ENCODE results near the gene KRTAP5-1. TPM values are rescaled to one million over a fixed set of nuclear protein-coding genes. Genes with fewer than 3 reads are reported as not detected.
A peak's percentile ranks its signal among the peaks of the same experiment; 100 is the strongest.

KRTAP5-1 gene
- polyA plus RNA-seq, 1 of the 3 experiments (the other 2 are of a cell fraction) = not detected

- H3K36me3 ChIP-seq (replicated peaks in 1 of 2; ENCODE audit: control insufficient read depth in 1 of 2, insufficient read depth in 2 of 2, low read length in 1 of 2) = no peaks in the 10 kb centered on the region
- 0 out of 2 replicates have a peak overlapping the region, but pooled peaks have one; percentile 11 for H3K4me2 ChIP-seq
- no peaks in the 10 kb centered on the region for H3K79me2 ChIP-seq (ENCODE audit: insufficient read depth)
- H3K9ac ChIP-seq = no peak overlapping the region
- no peaks in the 10 kb centered on the region for H3K9me2 ChIP-seq
- no peak for DNase-seq
- H3K27ac ChIP-seq (ENCODE audit: low read depth in 2 of 2, low read length in 1 of 2) = no peak overlapping the region; a peak in 1 of 4 replicates
- H3K9me3 ChIP-seq = no peaks in the 10 kb centered on the region
- H3K4me1 ChIP-seq (ENCODE audit: control insufficient read depth in 1 of 2, insufficient read depth in 2 of 2, low read depth in 1 of 2, low read length in 1 of 2) = peaks cover 5 to 20% of the 10 kb centered on the region in 2 experiments; a peak in 2 of 4 replicates
- no peak overlapping the region for H3K4me3 ChIP-seq (ENCODE audit: low read depth in 2 of 2, low read length in 1 of 2)
- TF ChIP-seq GATA2 (CRISPR knock-in tag; IDR thresholded peaks at IDR 0.05) = no peak
- TF ChIP-seq MXI1 (IDR thresholded peaks at IDR 0.05; ENCODE audit: low read depth, low read length) = no peak
- no peak for TF ChIP-seq SIN3A (IDR thresholded peaks at IDR 0.05; ENCODE audit: borderline replicate concordance, low read depth, low read length)
- TF ChIP-seq JUND (IDR thresholded peaks at IDR 0.05) = no peak
- no peak for TF ChIP-seq RXRA (IDR thresholded peaks at IDR 0.05; ENCODE audit: borderline replicate concordance, low read depth)
- no peak for TF ChIP-seq MEF2A (IDR thresholded peaks at IDR 0.05; ENCODE audit: borderline replicate concordance, low read depth)
- TF ChIP-seq RCOR1 (IDR thresholded peaks at IDR 0.05; ENCODE audit: low read length) = no peak
- TF ChIP-seq NRF1 (IDR thresholded peaks at IDR 0.05; ENCODE audit: low read depth, low read length) = no peak
- TF ChIP-seq SMC3 (IDR thresholded peaks at IDR 0.05; ENCODE audit: low read depth, low read length) = no peak
- TF ChIP-seq TCF12 (IDR thresholded peaks at IDR 0.05) = no peak
- no peak for TF ChIP-seq YY1 (IDR thresholded peaks at IDR 0.05; ENCODE audit: low read depth)
- TF ChIP-seq NFIC (IDR thresholded peaks at IDR 0.05; ENCODE audit: borderline replicate concordance) = no peak
- TF ChIP-seq EZH2phosphoT487 (IDR thresholded peaks at IDR 0.05; ENCODE audit: borderline replicate concordance, low read depth) = no peak
- no peak for TF ChIP-seq ELF1 (IDR thresholded peaks at IDR 0.05)
- no peak for TF ChIP-seq GABPA (IDR thresholded peaks at IDR 0.05; ENCODE audit: low read depth)
- ChIA-PET POLR2A (interaction anchor here (1.3 kb wide), 1 partner anchor 10 kb away, joined by 6 read pairs; no protein-coding TSS in a partner anchor), CTCF (interaction anchor here (0.6 to 18.1 kb wide), 6 partner anchors 10 to 89 kb away, joined by 3 to 398 read pairs (median 4); no protein-coding TSS in a partner anchor)
- no peak overlapping the region for H2AFZ ChIP-seq (ENCODE audit: low read depth)
- no peaks in the 10 kb centered on the region for H3F3A ChIP-seq (replicated peaks; ENCODE audit: insufficient read depth)
- no peaks in the 10 kb centered on the region for H3K27me3 ChIP-seq (ENCODE audit: insufficient read depth)
- WGBS (ENCODE audit: low lambda C conversion rate) = 90% methylated on average over 21 of the region's 29 CpGs
- peaks cover 14% of the 10 kb centered on the region for H4K20me1 ChIP-seq (ENCODE audit: insufficient read depth)
Observed at GRCh38 chr11:1563697-1564534, 21.2 kb downstream of the KRTAP5-1 start.

GRCh38 chr11:1563149-1563638, 21.9 kb downstream of the KRTAP5-1 start:
- H3K79me2 ChIP-seq (ENCODE audit: insufficient read depth) = no peaks in the 10 kb centered on the region
- DNase-seq = no peak
- ChIA-PET POLR2A (no interaction called here), CTCF (interaction anchor here (0.6 to 18.1 kb wide), 5 partner anchors 9 to 89 kb away, joined by 3 to 398 read pairs (median 4); no protein-coding TSS in a partner anchor)
- H3K9me3 ChIP-seq = no peaks in the 10 kb centered on the region
- H3K4me1 ChIP-seq (ENCODE audit: control insufficient read depth in 1 of 2, insufficient read depth in 2 of 2, low read depth in 1 of 2, low read length in 1 of 2) = peaks cover 12 to 13% of the 10 kb centered on the region in 2 experiments; a peak in 2 of 4 replicates
- H3F3A ChIP-seq (replicated peaks; ENCODE audit: insufficient read depth) = no peaks in the 10 kb centered on the region
- no peaks in the 10 kb centered on the region for H3K36me3 ChIP-seq (replicated peaks in 1 of 2; ENCODE audit: control insufficient read depth in 1 of 2, insufficient read depth in 2 of 2, low read length in 1 of 2)
- peaks cover 14% of the 10 kb centered on the region for H4K20me1 ChIP-seq (ENCODE audit: insufficient read depth)
- H3K9ac ChIP-seq = no peak overlapping the region
- no peak overlapping the region for H3K27ac ChIP-seq (ENCODE audit: low read depth in 2 of 2, low read length in 1 of 2)
- no peak overlapping the region for H3K4me3 ChIP-seq (ENCODE audit: low read depth in 2 of 2, low read length in 1 of 2)
- no peak overlapping the region for H2AFZ ChIP-seq (ENCODE audit: low read depth)
- no peaks in the 10 kb centered on the region for H3K27me3 ChIP-seq (ENCODE audit: insufficient read depth)
- no peak overlapping the region for H3K4me2 ChIP-seq
- WGBS (ENCODE audit: low lambda C conversion rate) = 82% methylated on average over 4 of the region's 12 CpGs
- H3K9me2 ChIP-seq = no peaks in the 10 kb centered on the region
- TF ChIP-seq MAX (IDR thresholded peaks at IDR 0.05; ENCODE audit: low read depth) (no peak), CHD2 (IDR thresholded peaks at IDR 0.05; ENCODE audit: low read length, partially characterized antibody) (no peak), FOXM1 (IDR thresholded peaks at IDR 0.05; ENCODE audit: low read depth) (no peak), POLR2AphosphoS5 (IDR thresholded peaks at IDR 0.05; ENCODE audit: low read depth, low read length) (no peak), RAD21 (IDR thresholded peaks at IDR 0.05; ENCODE audit: low read length) (no peak), RXRA (IDR thresholded peaks at IDR 0.05; ENCODE audit: borderline replicate concordance, low read depth) (no peak), IRF3 (IDR thresholded peaks at IDR 0.05; ENCODE audit: low read depth, low read length) (no peak), RFX5 (IDR thresholded peaks at IDR 0.05; ENCODE audit: low read length) (no peak), FOXJ3 (CRISPR knock-in tag; IDR thresholded peaks at IDR 0.05) (no peak), TCF12 (IDR thresholded peaks at IDR 0.05) (no peak), FOSL2 (IDR thresholded peaks at IDR 0.05; ENCODE audit: borderline replicate concordance, low read depth) (no peak), NRF1 (IDR thresholded peaks at IDR 0.05; ENCODE audit: low read depth, low read length) (no peak), PBX3 (IDR thresholded peaks at IDR 0.05) (no peak), TEAD4 (IDR thresholded peaks at IDR 0.05; ENCODE audit: borderline replicate concordance, insufficient read depth) (no peak), EP300 (IDR thresholded peaks at IDR 0.05; ENCODE audit: borderline replicate concordance in 1 of 2, low read depth in 1 of 2, low read length in 1 of 2) (no peak)

Data from SK-N-SH (cell line).